ENCODE data around the gene UBXN11.

- TF ChIP-seq TAF15 (IDR thresholded peaks at IDR 0.05; ENCODE audit: low read depth, low read length, poor library complexity, severe bottlenecking) (no peak), REST (IDR thresholded peaks at IDR 0.05; ENCODE audit: borderline replicate concordance in 1 of 2, low read depth in 1 of 2, low read length in 2 of 2) (no peak), ONECUT2 (CRISPR knock-in tag; IDR thresholded peaks at IDR 0.05) (no peak), SATB2 (CRISPR knock-in tag; IDR thresholded peaks at IDR 0.05) (no peak), ZFX (CRISPR knock-in tag; IDR thresholded peaks at IDR 0.05; ENCODE audit: low read depth) (no peak), MXD4 (CRISPR knock-in tag; IDR thresholded peaks at IDR 0.05) (no peak), SKIL (CRISPR knock-in tag; IDR thresholded peaks at IDR 0.05; ENCODE audit: borderline replicate concordance) (no peak)
Measured at GRCh38 chr1:26340047-26340481, 33.6 kb upstream of the UBXN11 start.
